Liver (tissue), 3 donors: Measurements from ENCODE around the gene SEPHS1.

Experiments used
- ATF3 ChIP-seq: IDR thresholded peaks from 2 replicates; pipeline ENCODE4 v1.6.1; 2016; ENCODE audit warnings: antibody characterized with exemption
- CTCF ChIP-seq: fragments of 150-350 bp; IDR thresholded peaks from 2 replicates; pipeline ENCODE4 v1.5.1; 2017; ENCODE audit warnings: improper control_type of control experiment, low read depth, low read length; ENCODE audit not compliant: missing input control
- RXRA ChIP-seq, 2 donors: IDR thresholded peaks; 2 replicates each; pipeline ENCODE4 v1.6.1; 2017 to 2018; ENCODE audit warnings: antibody characterized with exemption in 2 of 2, mild to moderate bottlenecking in 1 of 2
- donor health status: healthy.
- donor health status: healthy.

GRCh38 chr10:13376297-13376696 lies 28.2 kb upstream of the SEPHS1 start:
- no peak for TF ChIP-seq CTCF
- no peak for TF ChIP-seq ATF3
- no peak for TF ChIP-seq RXRA (IDR thresholded peaks at IDR 0.05)
